ENCODE data around the gene SUN3. TPM values are rescaled to one million over a fixed set of nuclear protein-coding genes. Genes with fewer than 3 reads are reported as not detected.

SUN3 gene
- total and polyA plus RNA-seq, 10 of the 15 experiments (the other 5 are each of a cell fraction or from before 2014, with no cell fraction given) = 0.29 to 0.48 TPM; not detected in 8

DNA sequence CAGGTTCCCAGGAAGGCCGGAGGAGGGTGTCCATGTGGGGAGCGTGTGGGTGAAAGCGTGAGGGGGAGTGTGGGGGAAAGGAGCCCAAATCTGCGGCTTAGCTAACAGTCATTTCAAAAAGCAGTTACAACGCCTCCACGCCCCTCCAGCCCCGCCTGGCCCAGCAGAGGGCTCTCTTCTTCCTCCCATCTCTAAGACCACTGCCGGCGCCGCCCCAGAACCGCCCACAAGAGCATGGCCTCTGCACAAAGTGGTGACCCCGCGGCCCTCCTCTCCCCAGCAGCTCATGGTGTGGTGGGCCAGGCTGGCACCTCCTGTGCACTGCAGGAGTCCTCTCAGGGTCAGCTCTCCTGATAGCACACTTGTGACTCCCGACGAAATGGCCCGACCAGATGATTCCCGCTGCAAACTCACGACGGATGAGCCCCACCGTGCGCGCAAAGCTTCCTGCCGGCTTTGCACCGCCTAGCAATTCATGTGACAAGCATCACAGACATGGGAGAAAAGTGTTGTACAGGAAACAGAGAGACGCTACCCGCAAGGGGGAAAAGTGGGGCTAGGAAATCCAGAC is 37.1 kb downstream of the SUN3 start (continued):
- TF ChIP-seq, protein P1, sequence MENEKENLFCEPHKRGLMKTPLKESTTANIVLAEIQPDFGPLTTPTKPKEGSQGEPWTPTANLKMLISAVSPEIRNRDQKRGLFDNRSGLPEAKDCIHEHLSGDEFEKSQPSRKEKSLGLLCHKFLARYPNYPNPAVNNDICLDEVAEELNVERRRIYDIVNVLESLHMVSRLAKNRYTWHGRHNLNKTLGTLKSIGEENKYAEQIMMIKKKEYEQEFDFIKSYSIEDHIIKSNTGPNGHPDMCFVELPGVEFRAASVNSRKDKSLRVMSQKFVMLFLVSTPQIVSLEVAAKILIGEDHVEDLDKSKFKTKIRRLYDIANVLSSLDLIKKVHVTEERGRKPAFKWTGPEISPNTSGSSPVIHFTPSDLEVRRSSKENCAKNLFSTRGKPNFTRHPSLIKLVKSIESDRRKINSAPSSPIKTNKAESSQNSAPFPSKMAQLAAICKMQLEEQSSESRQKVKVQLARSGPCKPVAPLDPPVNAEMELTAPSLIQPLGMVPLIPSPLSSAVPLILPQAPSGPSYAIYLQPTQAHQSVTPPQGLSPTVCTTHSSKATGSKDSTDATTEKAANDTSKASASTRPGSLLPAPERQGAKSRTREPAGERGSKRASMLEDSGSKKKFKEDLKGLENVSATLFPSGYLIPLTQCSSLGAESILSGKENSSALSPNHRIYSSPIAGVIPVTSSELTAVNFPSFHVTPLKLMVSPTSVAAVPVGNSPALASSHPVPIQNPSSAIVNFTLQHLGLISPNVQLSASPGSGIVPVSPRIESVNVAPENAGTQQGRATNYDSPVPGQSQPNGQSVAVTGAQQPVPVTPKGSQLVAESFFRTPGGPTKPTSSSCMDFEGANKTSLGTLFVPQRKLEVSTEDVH (IDR thresholded peaks at IDR 0.05; ENCODE audit: low read depth, partially characterized antibody) = no peak
- TF ChIP-seq, protein P2, sequence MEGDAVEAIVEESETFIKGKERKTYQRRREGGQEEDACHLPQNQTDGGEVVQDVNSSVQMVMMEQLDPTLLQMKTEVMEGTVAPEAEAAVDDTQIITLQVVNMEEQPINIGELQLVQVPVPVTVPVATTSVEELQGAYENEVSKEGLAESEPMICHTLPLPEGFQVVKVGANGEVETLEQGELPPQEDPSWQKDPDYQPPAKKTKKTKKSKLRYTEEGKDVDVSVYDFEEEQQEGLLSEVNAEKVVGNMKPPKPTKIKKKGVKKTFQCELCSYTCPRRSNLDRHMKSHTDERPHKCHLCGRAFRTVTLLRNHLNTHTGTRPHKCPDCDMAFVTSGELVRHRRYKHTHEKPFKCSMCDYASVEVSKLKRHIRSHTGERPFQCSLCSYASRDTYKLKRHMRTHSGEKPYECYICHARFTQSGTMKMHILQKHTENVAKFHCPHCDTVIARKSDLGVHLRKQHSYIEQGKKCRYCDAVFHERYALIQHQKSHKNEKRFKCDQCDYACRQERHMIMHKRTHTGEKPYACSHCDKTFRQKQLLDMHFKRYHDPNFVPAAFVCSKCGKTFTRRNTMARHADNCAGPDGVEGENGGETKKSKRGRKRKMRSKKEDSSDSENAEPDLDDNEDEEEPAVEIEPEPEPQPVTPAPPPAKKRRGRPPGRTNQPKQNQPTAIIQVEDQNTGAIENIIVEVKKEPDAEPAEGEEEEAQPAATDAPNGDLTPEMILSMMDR (IDR thresholded peaks at IDR 0.05 in 2 of 3, conservative IDR thresholded peaks at IDR 0.05 in 1 of 3; ENCODE audit: control insufficient read depth in 2 of 3, extremely low read depth in 1 of 3, insufficient read depth in 1 of 3, low read depth in 3 of 3, low read length in 3 of 3) = peak; percentile 76 to 91 (median 82)
- TF ChIP-seq, protein P3, sequence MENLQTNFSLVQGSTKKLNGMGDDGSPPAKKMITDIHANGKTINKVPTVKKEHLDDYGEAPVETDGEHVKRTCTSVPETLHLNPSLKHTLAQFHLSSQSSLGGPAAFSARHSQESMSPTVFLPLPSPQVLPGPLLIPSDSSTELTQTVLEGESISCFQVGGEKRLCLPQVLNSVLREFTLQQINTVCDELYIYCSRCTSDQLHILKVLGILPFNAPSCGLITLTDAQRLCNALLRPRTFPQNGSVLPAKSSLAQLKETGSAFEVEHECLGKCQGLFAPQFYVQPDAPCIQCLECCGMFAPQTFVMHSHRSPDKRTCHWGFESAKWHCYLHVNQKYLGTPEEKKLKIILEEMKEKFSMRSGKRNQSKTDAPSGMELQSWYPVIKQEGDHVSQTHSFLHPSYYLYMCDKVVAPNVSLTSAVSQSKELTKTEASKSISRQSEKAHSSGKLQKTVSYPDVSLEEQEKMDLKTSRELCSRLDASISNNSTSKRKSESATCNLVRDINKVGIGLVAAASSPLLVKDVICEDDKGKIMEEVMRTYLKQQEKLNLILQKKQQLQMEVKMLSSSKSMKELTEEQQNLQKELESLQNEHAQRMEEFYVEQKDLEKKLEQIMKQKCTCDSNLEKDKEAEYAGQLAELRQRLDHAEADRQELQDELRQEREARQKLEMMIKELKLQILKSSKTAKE (IDR thresholded peaks at IDR 0.05; ENCODE audit: low read depth, poor library complexity, severe bottlenecking) = peak; percentile 43
- TF ChIP-seq ZNF207 (IDR thresholded peaks at IDR 0.05; ENCODE audit: borderline replicate concordance) (0 out of 2 replicates have a peak, but pooled peaks have one; percentile 25), EED (IDR thresholded peaks at IDR 0.05; ENCODE audit: low read depth) (peak; percentile 80), MTA3 (IDR thresholded peaks at IDR 0.05; ENCODE audit: borderline replicate concordance, low read length) (no peak), SMARCA5 (IDR thresholded peaks at IDR 0.05) (peak; percentile 78), IRF4 (IDR thresholded peaks at IDR 0.05; ENCODE audit: low read depth, low read length) (peak; percentile 70), MYB (IDR thresholded peaks at IDR 0.05; ENCODE audit: borderline replicate concordance, low read depth, low read length) (no peak), FOS (IDR thresholded peaks at IDR 0.05; ENCODE audit: borderline replicate concordance, extremely low read depth, insufficient read length) (no peak), SRF (IDR thresholded peaks at IDR 0.05; ENCODE audit: low read depth in 2 of 2, low read length in 2 of 2) (0 out of 4 replicates have a peak, but pooled peaks of 1 of the 2 experiments have one; percentile 14), RELA (IDR thresholded peaks at IDR 0.05; ENCODE audit: borderline replicate concordance, partially characterized antibody) (no peak), RCOR1 (conservative IDR thresholded peaks at IDR 0.05; ENCODE audit: low read depth, low read length) (no peak), CHD2 (IDR thresholded peaks at IDR 0.05; ENCODE audit: borderline replicate concordance, low read depth, low read length) (no peak), BCL11A (IDR thresholded peaks at IDR 0.05; ENCODE audit: low read depth, low read length) (peak; percentile 38; the same call in 1 of the 2 replicates), CREM (IDR thresholded peaks at IDR 0.05; ENCODE audit: low read depth) (0 out of 2 replicates have a peak, but pooled peaks have one; percentile 5), CEBPB (IDR thresholded peaks at IDR 0.05; ENCODE audit: borderline replicate concordance in 1 of 2, low read depth in 2 of 2, low read length in 2 of 2) (no peak)
- TF ChIP-seq, protein P4, sequence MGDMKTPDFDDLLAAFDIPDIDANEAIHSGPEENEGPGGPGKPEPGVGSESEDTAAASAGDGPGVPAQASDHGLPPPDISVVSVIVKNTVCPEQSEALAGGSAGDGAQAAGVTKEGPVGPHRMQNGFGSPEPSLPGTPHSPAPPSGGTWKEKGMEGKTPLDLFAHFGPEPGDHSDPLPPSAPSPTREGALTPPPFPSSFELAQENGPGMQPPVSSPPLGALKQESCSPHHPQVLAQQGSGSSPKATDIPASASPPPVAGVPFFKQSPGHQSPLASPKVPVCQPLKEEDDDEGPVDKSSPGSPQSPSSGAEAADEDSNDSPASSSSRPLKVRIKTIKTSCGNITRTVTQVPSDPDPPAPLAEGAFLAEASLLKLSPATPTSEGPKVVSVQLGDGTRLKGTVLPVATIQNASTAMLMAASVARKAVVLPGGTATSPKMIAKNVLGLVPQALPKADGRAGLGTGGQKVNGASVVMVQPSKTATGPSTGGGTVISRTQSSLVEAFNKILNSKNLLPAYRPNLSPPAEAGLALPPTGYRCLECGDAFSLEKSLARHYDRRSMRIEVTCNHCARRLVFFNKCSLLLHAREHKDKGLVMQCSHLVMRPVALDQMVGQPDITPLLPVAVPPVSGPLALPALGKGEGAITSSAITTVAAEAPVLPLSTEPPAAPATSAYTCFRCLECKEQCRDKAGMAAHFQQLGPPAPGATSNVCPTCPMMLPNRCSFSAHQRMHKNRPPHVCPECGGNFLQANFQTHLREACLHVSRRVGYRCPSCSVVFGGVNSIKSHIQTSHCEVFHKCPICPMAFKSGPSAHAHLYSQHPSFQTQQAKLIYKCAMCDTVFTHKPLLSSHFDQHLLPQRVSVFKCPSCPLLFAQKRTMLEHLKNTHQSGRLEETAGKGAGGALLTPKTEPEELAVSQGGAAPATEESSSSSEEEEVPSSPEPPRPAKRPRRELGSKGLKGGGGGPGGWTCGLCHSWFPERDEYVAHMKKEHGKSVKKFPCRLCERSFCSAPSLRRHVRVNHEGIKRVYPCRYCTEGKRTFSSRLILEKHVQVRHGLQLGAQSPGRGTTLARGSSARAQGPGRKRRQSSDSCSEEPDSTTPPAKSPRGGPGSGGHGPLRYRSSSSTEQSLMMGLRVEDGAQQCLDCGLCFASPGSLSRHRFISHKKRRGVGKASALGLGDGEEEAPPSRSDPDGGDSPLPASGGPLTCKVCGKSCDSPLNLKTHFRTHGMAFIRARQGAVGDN (IDR thresholded peaks at IDR 0.05) = no peak

Measured in GM12878 (cell line).